ENCODE results near the gene POU2AF3.

DNA sequence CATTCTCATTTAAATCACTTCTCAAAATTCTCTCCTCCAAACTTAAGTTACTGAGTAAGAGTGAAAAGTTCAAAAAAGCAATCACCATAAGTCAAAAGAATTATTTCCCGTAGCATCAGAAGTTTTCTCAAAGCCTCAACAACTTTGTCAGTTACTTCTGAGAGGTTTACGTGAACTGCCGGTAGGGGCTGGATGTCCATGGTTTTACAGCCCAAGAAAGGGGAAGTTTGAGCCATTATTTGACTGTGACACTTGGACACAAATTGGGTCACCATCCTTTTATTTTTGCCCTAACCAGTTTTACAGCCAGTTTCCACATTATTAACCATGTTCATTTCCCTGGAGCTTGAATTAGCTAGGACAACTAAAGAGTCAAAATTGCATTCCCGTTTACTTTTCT lies 7.5 kb downstream of the POU2AF3 start:
- TF ChIP-seq, protein P1, sequence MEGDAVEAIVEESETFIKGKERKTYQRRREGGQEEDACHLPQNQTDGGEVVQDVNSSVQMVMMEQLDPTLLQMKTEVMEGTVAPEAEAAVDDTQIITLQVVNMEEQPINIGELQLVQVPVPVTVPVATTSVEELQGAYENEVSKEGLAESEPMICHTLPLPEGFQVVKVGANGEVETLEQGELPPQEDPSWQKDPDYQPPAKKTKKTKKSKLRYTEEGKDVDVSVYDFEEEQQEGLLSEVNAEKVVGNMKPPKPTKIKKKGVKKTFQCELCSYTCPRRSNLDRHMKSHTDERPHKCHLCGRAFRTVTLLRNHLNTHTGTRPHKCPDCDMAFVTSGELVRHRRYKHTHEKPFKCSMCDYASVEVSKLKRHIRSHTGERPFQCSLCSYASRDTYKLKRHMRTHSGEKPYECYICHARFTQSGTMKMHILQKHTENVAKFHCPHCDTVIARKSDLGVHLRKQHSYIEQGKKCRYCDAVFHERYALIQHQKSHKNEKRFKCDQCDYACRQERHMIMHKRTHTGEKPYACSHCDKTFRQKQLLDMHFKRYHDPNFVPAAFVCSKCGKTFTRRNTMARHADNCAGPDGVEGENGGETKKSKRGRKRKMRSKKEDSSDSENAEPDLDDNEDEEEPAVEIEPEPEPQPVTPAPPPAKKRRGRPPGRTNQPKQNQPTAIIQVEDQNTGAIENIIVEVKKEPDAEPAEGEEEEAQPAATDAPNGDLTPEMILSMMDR (IDR thresholded peaks at IDR 0.05), result no peak
- no peak for TF ChIP-seq EZH2 (IDR thresholded peaks at IDR 0.05; ENCODE audit: borderline replicate concordance, insufficient read depth, low read depth, low read length, poor library complexity, severe bottlenecking)
